ENCODE results near the gene TAF1B.
A peak's percentile ranks its signal among the peaks of the same experiment; 100 is the strongest.

TAF1B gene

DNA sequence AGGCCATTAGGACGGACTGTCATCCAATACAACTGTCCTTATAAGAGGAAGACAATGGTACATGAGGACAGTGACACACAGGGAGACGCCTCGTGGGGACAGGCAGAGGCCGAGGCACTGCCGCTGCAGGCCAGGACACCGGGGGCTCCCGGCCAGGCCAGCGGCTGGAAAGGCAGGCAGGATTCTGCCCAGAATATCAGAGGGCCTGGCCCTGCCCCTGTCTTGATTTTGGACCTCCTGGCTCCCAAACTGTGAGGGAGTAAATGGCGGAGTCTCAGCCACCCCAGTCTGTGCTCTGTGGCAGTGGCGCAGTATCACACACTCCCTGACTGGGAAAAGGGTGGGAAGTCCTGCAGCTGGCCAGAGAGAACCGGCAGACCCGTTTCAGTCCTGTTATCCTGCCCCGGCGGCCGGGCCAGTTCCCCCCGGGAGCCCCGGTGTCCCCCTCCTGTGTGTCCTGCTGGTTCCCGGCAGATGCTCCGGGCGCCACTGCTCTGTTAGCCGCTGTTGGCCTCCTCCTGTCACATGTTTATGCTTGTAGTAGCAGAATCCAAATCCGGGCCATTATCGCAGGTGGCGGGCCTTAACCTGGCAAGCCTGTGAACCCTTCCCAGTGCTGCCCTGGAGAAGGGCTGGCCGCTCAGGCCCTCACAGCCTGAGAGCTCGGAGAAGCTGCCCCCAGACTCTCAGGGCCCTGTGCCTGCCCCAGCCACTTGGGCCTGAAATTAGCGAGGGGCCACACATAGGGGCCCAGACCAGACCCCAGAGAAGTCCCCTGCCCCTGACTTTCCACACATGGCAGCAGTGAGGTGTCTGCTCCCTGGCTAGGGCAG lies 31.4 kb upstream of the TAF1B start:
- Histone ChIP-seq H3K9me3 (replicated peaks in 1 of 11) (no peaks in the 10 kb centered on the region), H3K36me3 (no peaks in the 10 kb centered on the region), H3K27ac (peak overlapping the region in 8 of 11 experiments; percentile 6 to 63 (median 46); a peak in 10 of 22 replicates), H3K9ac (peak overlapping the region in 4 of 11 experiments; percentile 12 to 41 (median 38); a peak in 4 of 22 replicates), H3K4me1 (peaks cover 48 to 70% (median 57%) of the 10 kb centered on the region in 10 experiments), H4K20me1 (no peaks in the 10 kb centered on the region), H3K27me3 (no peaks in the 10 kb centered on the region), H3K4me2 (peak overlapping the region; percentile 56 to 88 (median 78)), H3K4me3 (no peak overlapping the region)
- no peak for TF ChIP-seq Cebpa-rat (IDR thresholded peaks at IDR 0.05)

DNA sequence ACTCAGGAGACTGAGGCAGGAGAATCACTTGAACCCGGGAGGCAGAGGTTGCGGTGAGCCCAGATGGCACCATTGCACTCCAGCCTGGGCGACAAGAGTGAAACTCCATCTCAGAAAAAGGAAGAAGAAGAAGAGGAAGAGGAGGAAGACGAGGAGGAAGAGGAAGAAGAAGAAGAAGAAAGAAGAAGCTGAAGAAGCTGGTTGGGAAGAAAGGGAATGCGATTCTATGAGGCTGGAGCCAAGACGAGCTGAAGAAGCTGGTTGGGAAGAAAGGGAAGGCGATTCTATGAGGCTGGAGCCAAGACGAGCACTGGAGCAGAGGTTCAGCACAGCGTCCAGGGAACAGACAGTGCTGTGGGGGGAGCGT lies 30.3 kb upstream of the TAF1B start:
- H3K27ac ChIP-seq: peak overlapping the region in 4 of 11 experiments; percentile 42 to 63 (median 54); a peak in 4 of 22 replicates
- no peak overlapping the region for H3K4me3 ChIP-seq
- H3K27me3 ChIP-seq: no peaks in the 10 kb centered on the region
- H3K36me3 ChIP-seq: no peaks in the 10 kb centered on the region
- TF ChIP-seq Cebpa-rat (IDR thresholded peaks at IDR 0.05): no peak
- no peaks in the 10 kb centered on the region for H4K20me1 ChIP-seq
- H3K9me3 ChIP-seq (replicated peaks in 1 of 11): no peaks in the 10 kb centered on the region
- H3K9ac ChIP-seq: no peak overlapping the region
- H3K4me2 ChIP-seq: peak overlapping the region; percentile 56 to 88 (median 78)
- H3K4me1 ChIP-seq: peaks cover 48 to 70% (median 57%) of the 10 kb centered on the region in 10 experiments

DNA sequence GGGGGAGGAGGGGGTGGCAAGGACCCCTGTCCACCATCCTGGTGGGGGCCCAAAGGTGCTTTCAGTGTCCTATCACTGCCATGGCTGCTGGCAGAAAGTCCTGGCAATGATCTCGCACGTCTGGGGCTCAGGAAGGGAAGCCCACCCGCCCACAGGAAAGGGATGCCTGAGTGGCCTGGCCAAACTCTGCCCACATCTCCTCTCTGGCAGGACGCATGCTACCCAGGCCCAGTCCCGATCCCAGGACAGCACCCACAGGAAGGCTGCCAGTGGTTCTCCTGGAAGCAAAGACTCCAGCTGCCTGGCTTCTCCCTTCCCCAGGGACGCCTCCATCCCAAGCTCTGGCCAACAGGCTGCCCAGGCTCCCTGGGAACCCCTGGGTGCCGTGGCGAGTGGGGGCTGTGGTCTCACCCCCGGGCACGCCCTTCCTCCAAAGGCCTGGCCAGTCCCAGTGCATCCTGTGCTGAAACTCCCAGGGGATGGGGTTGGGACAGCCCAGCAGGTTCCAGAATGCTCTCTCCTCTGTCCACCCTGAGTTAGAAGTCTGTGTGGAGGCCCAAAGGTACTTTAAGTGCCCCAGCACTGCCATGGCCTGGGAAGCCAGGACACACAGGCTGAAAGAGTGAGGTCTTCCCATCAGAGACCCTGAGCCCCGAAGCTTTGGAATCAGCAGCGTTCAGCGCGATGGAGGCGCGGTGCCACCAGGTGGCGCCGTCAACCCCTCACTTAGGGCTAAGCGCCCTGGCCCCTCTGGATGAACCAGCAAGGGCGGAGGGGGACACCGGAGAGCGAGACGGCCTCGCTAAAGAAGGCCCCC lies 29.8 kb upstream of the TAF1B start:
- no peak overlapping the region for H3K4me3 ChIP-seq

DNA sequence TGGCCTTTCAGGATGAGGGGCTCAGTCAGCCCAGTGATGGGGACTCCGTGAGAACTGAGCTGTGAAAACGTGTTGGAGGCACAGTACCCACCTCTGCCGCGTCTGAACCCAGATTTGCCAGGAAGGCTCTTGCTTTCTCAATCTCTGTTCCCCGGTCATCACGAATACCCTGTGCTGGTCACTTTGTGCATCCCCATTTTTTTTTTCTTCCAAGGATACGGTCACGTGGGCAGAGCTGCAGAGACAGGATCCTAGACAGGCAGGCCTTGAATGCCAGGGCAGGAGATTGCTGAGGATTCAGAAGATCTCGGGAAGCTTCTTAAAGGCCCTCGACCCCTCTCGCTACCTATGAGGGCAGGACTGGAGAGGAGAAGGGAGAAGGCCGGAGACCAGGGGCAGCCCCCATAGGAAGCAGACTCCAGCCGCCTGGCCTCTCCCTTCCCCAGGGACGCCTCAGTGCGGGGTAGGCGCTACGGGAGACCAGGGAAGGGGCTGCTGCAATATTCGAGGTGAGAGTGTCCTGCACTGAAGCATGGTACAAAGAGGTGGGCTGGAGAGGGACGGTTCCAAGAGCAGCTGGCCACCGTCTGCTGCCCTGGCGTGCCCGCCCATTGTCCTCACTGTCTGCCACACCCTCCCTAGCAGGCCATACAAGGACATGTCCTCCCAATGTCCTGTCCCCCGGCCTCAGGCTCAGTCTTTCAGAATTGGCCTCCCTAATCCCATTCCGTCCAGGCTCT lies 29.0 kb upstream of the TAF1B start:
- peak overlapping the region; percentile 56 to 88 (median 78); a peak in 19 of 22 replicates for H3K4me2 ChIP-seq
- no peak for TF ChIP-seq Cebpa-rat (IDR thresholded peaks at IDR 0.05)

More for the DNA sequence above, 29.8 kb upstream of the TAF1B start:
- Histone ChIP-seq H3K27ac (peak overlapping the region in 4 of 11 experiments; percentile 1 to 63 (median 27); a peak in 5 of 22 replicates), H3K27me3 (no peaks in the 10 kb centered on the region), H3K36me3 (no peaks in the 10 kb centered on the region), H3K9me3 (replicated peaks in 1 of 11) (no peaks in the 10 kb centered on the region), H3K9ac (peak overlapping the region in 3 of 11 experiments; percentile 14 to 32 (median 19); a peak in 1 of 22 replicates), H3K4me1 (peaks cover 48 to 70% (median 57%) of the 10 kb centered on the region in 10 experiments), H3K4me2 (peak overlapping the region; percentile 56 to 88 (median 78)), H4K20me1 (no peaks in the 10 kb centered on the region)
- TF ChIP-seq Cebpa-rat (IDR thresholded peaks at IDR 0.05): no peak

DNA sequence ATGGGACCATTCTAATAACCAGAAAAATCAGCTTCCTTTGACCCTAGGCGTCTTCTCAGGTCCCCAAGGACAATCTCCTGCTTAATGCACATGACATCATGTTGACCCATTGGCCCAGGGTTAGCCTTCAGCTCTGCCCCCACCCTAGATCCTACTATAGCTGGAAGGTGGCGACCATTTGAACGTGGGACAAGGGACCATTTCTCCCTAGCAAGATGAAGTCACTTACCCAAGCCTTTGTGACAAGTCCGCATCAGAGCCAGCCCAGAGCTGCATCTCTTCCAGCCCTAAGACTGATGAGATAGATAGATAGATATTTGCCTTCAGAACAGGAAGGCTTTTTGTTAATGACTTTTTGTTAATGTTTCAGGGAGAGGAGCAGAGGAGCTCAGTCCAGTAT lies 28.2 kb upstream of the TAF1B start:
- no peak overlapping the region for H3K4me3 ChIP-seq
- peak overlapping the region in 2 of 11 experiments; percentile 32 to 46; a peak in 3 of 22 replicates for H3K4me2 ChIP-seq
- H3K27me3 ChIP-seq: no peaks in the 10 kb centered on the region
- H3K9me3 ChIP-seq (replicated peaks in 1 of 11): no peaks in the 10 kb centered on the region
- H3K4me1 ChIP-seq: peaks cover 48 to 58% (median 55%) of the 10 kb centered on the region in 10 experiments
- no peak overlapping the region for H3K9ac ChIP-seq
- TF ChIP-seq Cebpa-rat (IDR thresholded peaks at IDR 0.05): no peak
- no peak overlapping the region for H3K27ac ChIP-seq
- no peaks in the 10 kb centered on the region for H3K36me3 ChIP-seq
- no peaks in the 10 kb centered on the region for H4K20me1 ChIP-seq

More for the DNA sequence above, 29.0 kb upstream of the TAF1B start:
- H3K9ac ChIP-seq: no peak overlapping the region
- peaks cover 48 to 66% (median 57%) of the 10 kb centered on the region in 10 experiments for H3K4me1 ChIP-seq
- H3K4me3 ChIP-seq: no peak overlapping the region
- H3K27ac ChIP-seq: no peak overlapping the region
- H3K36me3 ChIP-seq: no peaks in the 10 kb centered on the region
- H3K9me3 ChIP-seq (replicated peaks in 1 of 11): no peaks in the 10 kb centered on the region
- H3K27me3 ChIP-seq: no peaks in the 10 kb centered on the region
- no peaks in the 10 kb centered on the region for H4K20me1 ChIP-seq

DNA sequence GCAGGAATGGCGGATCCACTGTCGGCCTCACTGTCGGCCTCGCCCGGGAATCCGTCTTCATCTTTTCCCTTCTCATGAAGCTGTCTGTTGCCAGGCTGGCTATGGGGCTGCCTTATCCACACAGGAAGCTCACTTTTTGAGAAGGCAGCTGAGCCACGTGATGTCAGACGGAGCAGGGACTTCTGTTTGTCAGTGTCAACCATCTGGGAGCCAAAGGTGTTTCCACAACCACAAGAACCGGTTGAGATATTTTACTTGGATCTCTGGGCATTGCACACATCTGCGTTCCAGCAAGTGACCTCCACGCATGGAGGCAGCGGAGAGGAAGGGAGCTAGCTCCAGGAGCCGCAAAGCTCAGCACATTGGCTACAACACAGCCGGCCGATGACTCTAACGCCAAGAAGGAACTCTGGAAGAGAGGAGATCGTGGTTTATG lies 27.4 kb upstream of the TAF1B start:
- H3K4me3 ChIP-seq: no peak overlapping the region
- no peaks in the 10 kb centered on the region for H3K36me3 ChIP-seq
- no peaks in the 10 kb centered on the region for H3K9me3 ChIP-seq (replicated peaks in 1 of 11)
- no peaks in the 10 kb centered on the region for H3K27me3 ChIP-seq
- peak overlapping the region; percentile 12 to 65 (median 51); a peak in 21 of 22 replicates for H3K4me2 ChIP-seq
- H3K4me1 ChIP-seq: peaks cover 42 to 52% (median 50%) of the 10 kb centered on the region in 10 experiments
- no peak for TF ChIP-seq Cebpa-rat (IDR thresholded peaks at IDR 0.05)
- H3K27ac ChIP-seq: no peak overlapping the region
- no peak overlapping the region for H3K9ac ChIP-seq
- no peaks in the 10 kb centered on the region for H4K20me1 ChIP-seq

DNA sequence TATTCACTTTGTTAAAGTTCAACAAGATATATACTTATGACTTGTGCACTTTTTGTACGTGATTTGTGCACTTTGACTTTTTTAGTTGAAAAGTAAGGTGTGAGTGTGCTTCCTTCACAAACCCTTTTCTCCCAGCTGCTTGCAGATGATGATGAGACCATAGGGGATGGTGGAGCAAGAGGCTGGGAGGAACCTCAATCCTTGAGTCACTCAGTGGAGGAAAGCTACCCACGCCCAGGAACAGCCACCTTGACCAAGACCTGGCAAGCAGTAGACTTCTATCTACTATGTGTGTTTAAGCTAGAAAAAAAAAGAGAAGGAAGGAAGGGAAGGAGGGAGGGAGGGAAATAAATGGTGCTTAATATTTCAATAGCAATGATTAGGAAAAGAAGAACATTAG lies 25.2 kb upstream of the TAF1B start:
- H3K36me3 ChIP-seq: no peaks in the 10 kb centered on the region
- H3K27ac ChIP-seq: no peak overlapping the region
- H4K20me1 ChIP-seq: no peaks in the 10 kb centered on the region
- H3K9me3 ChIP-seq (replicated peaks in 1 of 11): no peaks in the 10 kb centered on the region
- no peak overlapping the region for H3K4me2 ChIP-seq
- H3K4me1 ChIP-seq: peaks cover 20 to 30% (median 27%) of the 10 kb centered on the region in 10 experiments
- H3K27me3 ChIP-seq: no peaks in the 10 kb centered on the region
- H3K4me3 ChIP-seq: no peak overlapping the region
- H3K9ac ChIP-seq: no peak overlapping the region
- TF ChIP-seq Cebpa-rat (IDR thresholded peaks at IDR 0.05): no peak

DNA sequence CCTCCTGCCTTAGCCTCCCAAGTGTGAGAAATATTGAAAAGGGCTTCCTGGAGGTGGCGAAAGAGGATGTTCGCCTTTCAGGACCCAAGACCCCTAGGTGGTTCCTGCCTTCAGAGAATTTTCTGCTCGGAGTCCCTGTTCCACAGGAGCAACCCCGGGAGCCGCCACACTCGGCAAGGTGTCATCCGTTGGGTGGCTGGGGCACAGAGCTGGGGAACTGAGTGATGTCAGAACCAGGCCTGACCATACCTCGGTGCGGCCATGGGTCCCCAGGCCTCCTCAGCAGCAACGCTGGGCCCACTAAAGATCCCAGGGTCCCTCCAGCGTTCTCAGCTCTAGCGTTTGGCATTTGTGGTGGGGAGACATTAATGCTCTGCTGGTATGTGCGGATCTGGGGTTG lies 23.7 kb upstream of the TAF1B start:
- Histone ChIP-seq H3K27ac (no peak overlapping the region), H3K36me3 (no peaks in the 10 kb centered on the region), H4K20me1 (no peaks in the 10 kb centered on the region), H3K27me3 (no peaks in the 10 kb centered on the region), H3K4me3 (no peak overlapping the region), H3K9ac (no peak overlapping the region), H3K4me1 (peaks cover 9 to 17% (median 14%) of the 10 kb centered on the region in 10 experiments), H3K9me3 (replicated peaks in 1 of 11) (no peaks in the 10 kb centered on the region), H3K4me2 (no peak overlapping the region)
- TF ChIP-seq Cebpa-rat (IDR thresholded peaks at IDR 0.05): no peak

All from BLaER1 treated with 17β-estradiol and CSF1 and Interleukin-3, amounts not matched to agents 10 nM and 100 nM (cell line).